SK-N-SH treated with all-trans-retinoic acid at 6 μM for 48 hours (cell line): ENCODE data around the gene NCKAP5.

Experiments
- ARNTL ChIP-seq: fragments of 450-650 bp; formaldehyde crosslinking; IDR thresholded peaks from 2 replicates; pipeline ENCODE4 v1.5.0; 2020; ENCODE audit warnings: low read depth, mild to moderate bottlenecking, moderate library complexity, borderline replicate concordance
- BACH2 ChIP-seq: fragments of 250-450 bp; sonication (Bioruptor Pico); IDR thresholded peaks from 2 replicates; pipeline ENCODE4 v1.9.0; 2021; ENCODE audit warnings: mild to moderate bottlenecking, borderline replicate concordance
- CREB5 ChIP-seq: fragments of 250-450 bp; sonication (Bioruptor Pico); IDR thresholded peaks from 2 replicates; pipeline ENCODE4 v1.5.1; 2020; ENCODE audit warnings: low read depth, mild to moderate bottlenecking, moderate library complexity
- CSDC2 ChIP-seq: fragments of 250-450 bp; sonication (Bioruptor Pico); IDR thresholded peaks from 2 replicates; pipeline ENCODE4 v1.5.0; 2020; ENCODE audit warnings: mild to moderate bottlenecking, moderate library complexity
- CSRNP3 ChIP-seq: fragments of 250-450 bp; sonication (Bioruptor Pico); IDR thresholded peaks from 2 replicates; pipeline ENCODE4 v1.5.1; 2021; ENCODE audit warnings: mild to moderate bottlenecking, moderate library complexity
- ESRRG ChIP-seq: fragments of 250-450 bp; sonication (Bioruptor Pico); IDR thresholded peaks from 2 replicates; pipeline ENCODE4 v1.6.1; 2021; ENCODE audit warnings: mild to moderate bottlenecking
- GLIS3 ChIP-seq: fragments of 250-450 bp; sonication (Bioruptor Pico); IDR thresholded peaks from 2 replicates; pipeline ENCODE4 v1.5.0; 2020; ENCODE audit warnings: mild to moderate bottlenecking, moderate library complexity
- ISL1 ChIP-seq: fragments of 250-450 bp; sonication (Bioruptor Pico); IDR thresholded peaks from 2 replicates; pipeline ENCODE4 v2.1.2; 2022; ENCODE audit warnings: mild to moderate bottlenecking, moderate library complexity
- PATZ1 ChIP-seq: fragments of 250-450 bp; sonication (Bioruptor Pico); IDR thresholded peaks from 2 replicates; pipeline ENCODE4 v1.8.0; 2020; ENCODE audit warnings: mild to moderate bottlenecking, moderate library complexity, borderline replicate concordance
- ZFP30 ChIP-seq: fragments of 450-650 bp; formaldehyde crosslinking; IDR thresholded peaks from 2 replicates; pipeline ENCODE4 v1.5.0; 2022; ENCODE audit warnings: mild to moderate bottlenecking, moderate library complexity
- ZNF70 ChIP-seq: fragments of 450-650 bp; formaldehyde crosslinking; IDR thresholded peaks from 2 replicates; pipeline ENCODE4 v1.5.0; 2020; ENCODE audit warnings: mild to moderate bottlenecking, moderate library complexity

GRCh38 chr2:133306236-133306635 lies 262.0 kb downstream of the NCKAP5 start:
- no peak for TF ChIP-seq ARNTL (CRISPR knock-in tag)
- no peak for TF ChIP-seq CSDC2 (CRISPR knock-in tag)
- TF ChIP-seq BACH2 (CRISPR knock-in tag), result no peak
- no peak for TF ChIP-seq PATZ1
- no peak for TF ChIP-seq ISL1
- TF ChIP-seq CREB5 (CRISPR knock-in tag), result no peak
- no peak for TF ChIP-seq ZFP30 (CRISPR knock-in tag)
- no peak for TF ChIP-seq ZNF70 (CRISPR knock-in tag)
- TF ChIP-seq GLIS3 (CRISPR knock-in tag), result no peak
- TF ChIP-seq ESRRG, result no peak
- no peak for TF ChIP-seq CSRNP3
